HG03097 (cell line): ENCODE measurements around the gene RSPH9.
A peak's percentile ranks its signal among the peaks of the same experiment; 100 is the strongest.
"Not testable (repeated sequence)": the region's sequence is repeated elsewhere in the genome, so short reads cannot be mapped to it uniquely, and the experiment has no call there.

Experiments
- ATAC-seq: cut with Tn5 transposase; IDR thresholded peaks from one replicate; pipeline ENCODE4 v1.9.1; 2021; ENCODE audit not compliant: unreplicated experiment, low FRiP score

Gene RSPH9

DNA sequence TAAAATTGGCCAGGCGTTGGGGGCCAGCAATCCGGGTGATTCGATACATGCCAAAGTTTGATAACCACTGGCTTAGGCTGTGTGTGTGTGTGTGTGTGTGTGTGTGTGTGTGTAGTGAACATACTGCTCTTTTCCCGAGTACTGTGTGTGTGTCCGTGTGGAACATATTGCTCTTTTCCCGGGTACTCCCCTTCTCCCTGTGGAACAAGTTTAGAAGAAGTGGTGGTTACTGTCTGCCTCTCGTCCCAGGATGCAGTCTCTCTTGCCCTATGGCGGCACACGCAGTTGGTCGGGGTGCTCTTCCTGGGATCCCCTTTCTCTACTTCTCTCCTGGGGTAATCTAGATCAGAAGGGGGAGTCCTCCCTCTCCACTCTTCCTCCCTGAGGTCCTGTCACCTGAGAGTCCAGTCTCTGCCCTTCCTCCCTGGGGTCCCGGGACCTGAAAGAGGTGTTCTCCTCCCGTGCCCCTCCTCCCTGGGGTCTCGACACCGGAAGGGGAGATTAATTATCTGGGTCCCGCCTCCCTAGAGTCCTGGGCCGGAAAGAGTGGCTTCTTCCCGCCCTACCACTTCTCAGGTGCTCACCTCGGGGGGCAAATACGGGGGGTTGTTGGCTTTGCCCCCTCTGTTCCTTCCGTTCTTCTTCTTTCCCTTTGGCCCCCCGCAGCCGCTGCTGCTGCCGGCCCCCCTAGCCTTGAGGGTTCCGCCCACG, 16.3 kb upstream of the RSPH9 start:
- no peak for ATAC-seq

DNA sequence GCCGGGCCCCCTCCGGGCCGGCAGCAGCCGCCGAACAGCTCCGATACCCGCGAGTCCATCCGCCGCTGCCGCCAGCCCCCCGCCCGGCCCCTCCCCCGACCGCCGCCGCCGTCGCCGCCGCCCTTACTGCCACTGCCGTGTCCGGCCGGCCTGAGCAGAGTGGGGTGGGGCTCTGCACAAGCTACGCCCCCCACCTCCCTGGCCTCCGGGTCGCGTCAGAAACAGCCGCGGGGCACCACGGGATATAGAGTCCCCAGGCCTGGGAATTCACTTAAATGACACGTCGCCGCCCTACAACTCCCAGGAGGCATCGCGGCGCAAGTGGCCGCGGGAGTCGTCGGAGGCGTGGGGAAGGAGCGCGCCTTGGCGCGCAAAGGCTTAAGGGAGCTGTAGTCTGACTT, 15.7 kb upstream of the RSPH9 start, which contains the start of gene GTPBP2:
Gene GTPBP2 (minus strand): TSS at position 161 of the 401 bp plus-strand sequence. CDS start 102 bp downstream, at position 59.
- peak; percentile 65 for ATAC-seq

GRCh38 chr6:43629505-43630300, 15.1 kb upstream of the RSPH9 start:
- ATAC-seq: peak; percentile 63

DNA sequence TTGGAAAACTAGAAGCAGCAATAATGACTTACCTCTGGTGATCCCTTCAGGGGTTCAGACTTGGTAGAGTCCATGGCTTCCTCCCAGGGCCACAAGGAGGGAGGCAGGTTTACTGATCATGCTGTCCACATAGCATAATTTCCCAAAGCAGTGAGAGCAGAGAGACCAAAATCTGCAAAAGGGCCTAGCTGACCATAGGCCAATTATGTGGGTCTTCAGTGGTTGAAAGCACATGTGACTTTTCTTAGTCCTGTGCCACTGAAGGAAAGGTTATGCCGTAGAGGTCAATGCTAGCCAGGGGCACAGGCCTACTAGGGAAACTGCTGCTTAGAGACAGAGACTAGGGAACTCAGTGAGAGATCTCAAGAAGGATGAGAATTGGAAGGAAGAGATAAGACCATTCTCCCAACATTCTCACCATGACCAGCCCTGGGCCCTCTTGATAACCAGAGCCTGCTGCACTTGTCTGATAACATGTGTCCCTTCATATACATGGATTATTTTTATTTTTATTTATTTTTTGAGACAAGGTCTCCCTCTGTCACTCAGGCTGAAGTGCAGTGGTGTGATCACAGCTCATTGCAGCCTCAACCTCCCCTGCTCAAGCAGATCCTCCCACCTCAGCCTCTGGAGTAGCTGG, 13.7 kb upstream of the RSPH9 start:
- ATAC-seq: no peak

DNA sequence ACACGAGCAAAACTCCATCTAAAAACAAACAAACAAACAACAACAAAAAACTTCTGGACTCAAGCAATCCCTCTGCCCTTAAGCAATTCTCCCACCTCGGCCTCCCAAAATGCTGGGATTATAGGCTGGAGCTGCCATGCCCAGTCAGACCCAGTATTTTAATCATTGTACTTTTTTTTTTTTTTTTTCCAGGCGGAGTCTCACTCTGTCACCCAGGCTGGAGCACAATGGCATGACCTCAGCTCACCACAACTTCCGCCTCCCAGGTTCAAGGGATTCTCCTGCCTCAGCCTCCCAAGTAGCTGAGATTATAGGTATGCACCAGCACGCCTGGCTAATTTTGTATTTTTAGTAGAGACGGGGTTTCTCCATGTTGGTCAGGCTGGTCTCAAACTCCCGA, 11.8 kb upstream of the RSPH9 start:
- not testable (repeated sequence) for ATAC-seq

DNA sequence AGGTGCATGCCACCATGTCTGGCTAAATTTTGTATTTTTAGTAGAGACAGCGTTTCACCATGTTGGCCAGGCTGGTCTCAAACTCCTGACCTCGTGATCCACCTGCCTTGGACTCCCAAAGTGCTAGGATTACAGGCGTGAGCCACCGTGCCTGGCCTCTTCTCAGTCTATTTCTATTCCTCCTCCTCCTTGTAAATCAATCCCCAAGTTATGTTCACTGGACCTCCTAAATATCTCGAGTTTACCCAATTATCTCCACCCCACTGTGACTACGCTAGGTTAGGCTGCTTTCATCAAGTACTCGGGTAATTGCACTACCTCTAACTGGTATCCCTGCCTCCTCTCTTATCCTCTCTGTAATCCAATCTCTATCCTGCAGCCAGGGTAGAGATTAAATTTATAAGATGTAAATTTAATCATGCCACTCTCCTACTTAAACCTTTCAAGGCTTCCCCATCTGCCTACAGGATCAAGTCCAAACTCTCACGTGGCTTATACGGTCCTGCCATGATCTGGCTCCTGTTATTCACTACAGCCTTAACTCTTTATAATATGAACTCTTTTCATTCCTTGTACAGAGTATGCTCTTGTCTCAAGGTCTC, 10.0 kb upstream of the RSPH9 start:
- no peak for ATAC-seq

GRCh38 chr6:43635387-43636307, 9.2 kb upstream of the RSPH9 start, which contains the start of gene MAD2L1BP:
MAD2L1BP (plus strand) TSS chr6:43635840; CDS start chr6:43635876, 36 bp downstream.
- peak; percentile 65 for ATAC-seq

GRCh38 chr6:43636308-43636659, 8.6 kb upstream of the RSPH9 start:
- ATAC-seq: peak; percentile 11

DNA sequence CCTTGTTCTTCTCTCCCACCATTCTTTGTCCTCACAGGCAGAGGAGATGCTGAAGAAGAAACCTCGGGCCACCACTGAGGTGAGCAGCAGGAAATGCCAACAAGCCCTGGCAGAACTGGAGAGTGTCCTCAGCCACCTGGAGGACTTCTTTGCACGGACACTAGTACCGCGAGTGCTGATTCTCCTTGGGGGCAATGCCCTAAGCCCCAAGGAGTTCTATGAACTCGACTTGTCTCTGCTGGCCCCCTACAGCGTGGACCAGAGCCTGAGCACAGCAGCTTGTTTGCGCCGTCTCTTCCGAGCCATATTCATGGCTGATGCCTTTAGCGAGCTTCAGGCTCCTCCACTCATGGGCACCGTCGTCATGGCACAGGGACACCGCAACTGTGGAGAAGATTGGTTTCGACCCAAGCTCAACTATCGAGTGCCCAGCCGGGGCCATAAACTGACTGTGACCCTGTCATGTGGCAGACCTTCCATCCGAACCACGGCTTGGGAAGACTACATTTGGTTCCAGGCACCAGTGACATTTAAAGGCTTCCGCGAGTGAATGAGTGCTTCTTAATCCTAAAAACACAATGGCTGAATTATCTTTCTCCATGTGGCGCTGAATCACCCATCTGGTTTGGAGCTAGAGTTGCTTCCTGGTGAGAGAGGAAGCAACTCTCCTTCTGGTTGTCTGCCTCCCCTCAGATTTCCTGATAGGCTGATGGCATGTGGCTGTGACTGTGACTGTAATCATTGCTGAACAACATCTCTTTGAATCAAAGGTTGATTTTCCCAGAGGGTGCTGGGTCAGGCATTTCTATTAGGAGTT, 4.6 kb upstream of the RSPH9 start:
- no peak for ATAC-seq

GRCh38 chr6:43645613-43645964, 753 bp downstream of the RSPH9 start:
- ATAC-seq: no peak

- no peak for ATAC-seq
Observed at GRCh38 chr6:43647613-43648012, 2.8 kb downstream of the RSPH9 start.

DNA sequence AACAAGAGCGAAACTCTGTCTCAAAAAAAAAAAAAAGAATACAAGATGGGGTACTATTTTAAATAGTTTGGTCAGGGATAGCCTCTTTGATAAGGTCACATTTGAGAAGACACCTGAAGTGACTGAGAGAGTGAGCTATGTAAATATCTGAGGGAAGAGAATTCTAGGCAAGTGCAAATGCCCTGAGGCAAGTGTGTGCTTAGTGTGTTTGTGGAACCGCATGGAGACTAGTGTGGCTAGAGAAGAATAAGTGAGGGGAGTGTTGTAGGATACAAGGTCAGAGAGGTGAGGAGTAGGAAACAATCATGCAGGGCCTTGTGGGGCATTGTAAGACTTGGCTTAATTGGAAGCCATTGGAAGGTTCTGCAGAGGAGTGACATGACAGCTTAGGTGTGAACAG, 3.4 kb downstream of the RSPH9 start:
- ATAC-seq: no peak

DNA sequence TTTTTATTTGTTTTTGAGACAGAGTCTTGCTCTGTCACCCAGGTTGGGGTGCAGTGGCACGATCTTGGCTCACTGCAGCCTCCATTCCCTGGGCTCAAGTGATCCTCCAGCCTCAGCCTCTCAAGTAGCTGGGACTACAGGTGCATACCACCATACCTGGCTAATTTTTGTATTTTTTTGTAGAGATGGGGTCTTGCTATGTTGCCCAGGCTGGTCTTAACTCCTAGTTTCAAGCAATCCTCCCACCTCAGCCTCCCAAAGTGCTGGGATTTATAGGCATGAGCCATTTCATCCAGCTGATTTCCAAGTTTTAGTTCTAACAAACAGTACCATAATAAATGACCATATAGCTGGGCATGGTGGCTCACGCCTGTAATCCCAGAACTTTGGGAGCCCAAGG, 8.0 kb downstream of the RSPH9 start:
- ATAC-seq: not testable (repeated sequence)

GRCh38 chr6:43657221-43657802, 12.5 kb downstream of the RSPH9 start:
- no peak for ATAC-seq

DNA sequence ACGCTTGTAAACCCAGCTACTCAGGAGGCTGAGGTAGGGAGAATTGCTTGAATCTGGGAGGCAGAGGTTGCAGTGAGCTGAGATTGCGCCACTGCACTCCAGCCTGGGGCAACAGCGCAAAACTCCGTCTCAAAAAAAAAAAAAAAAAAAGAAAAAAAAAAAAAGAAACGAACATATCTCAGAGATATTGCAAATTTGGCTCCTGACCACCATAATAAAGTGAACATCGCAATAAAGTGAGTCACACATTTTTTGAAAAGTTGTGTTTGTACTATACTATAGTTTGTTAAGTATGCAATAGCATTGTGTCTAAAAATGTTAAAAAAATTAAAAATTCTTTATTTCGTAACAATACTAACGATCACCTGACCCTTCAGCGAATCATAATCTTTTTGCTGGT, 13.3 kb downstream of the RSPH9 start:
- no peak for ATAC-seq

- not testable (repeated sequence) for ATAC-seq
Observed at GRCh38 chr6:43662948-43663347, 18.1 kb downstream of the RSPH9 start.

DNA sequence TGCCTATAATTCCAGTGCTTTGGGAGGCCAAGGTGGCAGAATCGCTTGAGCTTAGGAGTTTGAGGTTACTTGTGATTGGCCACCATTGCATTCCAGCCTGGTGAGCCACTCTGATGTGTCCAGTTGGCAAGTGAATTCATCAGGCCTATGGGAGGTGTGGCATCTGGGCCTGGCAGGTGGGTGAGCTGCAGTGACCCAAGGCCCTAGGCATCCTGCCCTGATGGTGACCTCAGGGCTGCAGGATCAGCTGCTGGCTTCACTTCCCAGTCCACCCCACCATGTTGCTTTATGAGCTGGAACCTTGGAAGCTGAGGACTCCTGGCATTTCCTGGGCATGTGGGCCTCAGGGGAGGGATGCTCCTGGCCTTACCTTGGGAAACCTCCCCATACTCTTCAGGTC, 20.5 kb downstream of the RSPH9 start:
- no peak for ATAC-seq

DNA sequence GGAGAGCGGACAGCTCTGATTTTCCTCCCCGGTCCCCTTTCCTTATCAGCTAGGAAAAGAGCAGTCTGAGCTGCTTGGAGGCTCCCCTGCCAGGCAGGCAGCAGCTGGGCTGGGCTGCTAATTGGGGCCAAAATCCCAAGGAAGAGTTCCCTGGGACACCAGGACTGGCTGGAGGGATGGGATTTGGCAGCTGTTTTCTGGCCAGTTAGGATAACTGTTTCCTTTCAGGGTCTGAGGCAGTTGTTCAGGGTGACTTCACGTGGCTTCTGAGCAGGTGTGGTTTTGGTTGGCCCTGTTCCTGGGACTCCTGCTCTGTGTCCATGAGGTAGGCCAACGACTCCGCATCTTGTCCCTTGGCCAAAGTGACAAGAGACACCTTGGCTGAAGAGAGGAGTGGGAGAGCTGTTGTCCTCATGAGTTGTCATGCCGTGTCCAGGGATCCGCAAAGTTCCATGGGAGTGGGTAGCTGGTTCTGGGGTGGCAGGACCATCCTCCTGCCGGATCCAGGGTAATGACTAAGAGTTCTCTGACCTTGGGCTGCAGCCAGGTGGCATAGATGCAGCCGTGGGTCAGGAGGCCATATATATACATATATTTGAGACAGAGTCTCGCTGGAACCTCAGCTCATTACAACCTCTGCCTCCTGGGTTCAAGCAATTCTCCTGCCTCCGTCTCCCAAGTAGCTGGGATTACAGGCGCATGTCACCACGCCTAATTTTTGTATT, 21.5 kb downstream of the RSPH9 start:
- no peak for ATAC-seq
